Central memory CD4-positive, alpha-beta T cell (primary cell): Measurements from ENCODE around the gene COLGALT1.
"Not testable (repeated sequence)": the region's sequence is repeated elsewhere in the genome, so short reads cannot be mapped to it uniquely, and the experiment has no call there.

Experiments
- DNase-seq: peaks from one replicate; pipeline ENCODE4 v3.0.0; 2022
- total RNA-seq, 3 experiments: gene quantifications; one replicate each; lab custom pipeline; 2026; lab: John Stamatoyannopoulos, UW

The COLGALT1 gene
- total RNA-seq, result 72.5 to 184 (median 91.1) reads per million in 3 experiments

DNA sequence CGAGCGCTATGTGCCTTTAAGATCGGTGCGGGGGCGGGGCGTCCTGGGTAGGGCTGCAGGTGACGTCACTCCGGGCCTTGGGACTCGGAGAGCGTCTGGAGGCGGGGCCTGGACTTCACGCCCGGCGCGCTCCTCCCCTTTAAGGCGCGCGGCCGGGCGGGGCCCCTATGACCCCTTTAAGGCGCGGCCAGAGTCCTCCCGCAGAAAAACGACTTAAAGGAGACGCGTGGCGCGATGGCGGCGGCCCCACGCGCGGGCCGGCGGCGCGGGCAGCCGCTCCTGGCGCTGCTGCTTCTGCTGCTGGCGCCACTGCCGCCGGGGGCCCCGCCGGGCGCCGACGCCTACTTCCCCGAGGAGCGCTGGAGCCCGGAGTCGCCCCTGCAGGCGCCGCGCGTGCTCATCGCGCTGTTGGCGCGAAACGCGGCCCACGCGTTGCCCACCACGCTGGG lies at the start of gene COLGALT1:
TSS of gene COLGALT1 (plus strand) at position 170 of the 449 bp plus-strand sequence. CDS start at position 235, 65 bp downstream.
- DNase-seq, result peak; percentile 94

DNA sequence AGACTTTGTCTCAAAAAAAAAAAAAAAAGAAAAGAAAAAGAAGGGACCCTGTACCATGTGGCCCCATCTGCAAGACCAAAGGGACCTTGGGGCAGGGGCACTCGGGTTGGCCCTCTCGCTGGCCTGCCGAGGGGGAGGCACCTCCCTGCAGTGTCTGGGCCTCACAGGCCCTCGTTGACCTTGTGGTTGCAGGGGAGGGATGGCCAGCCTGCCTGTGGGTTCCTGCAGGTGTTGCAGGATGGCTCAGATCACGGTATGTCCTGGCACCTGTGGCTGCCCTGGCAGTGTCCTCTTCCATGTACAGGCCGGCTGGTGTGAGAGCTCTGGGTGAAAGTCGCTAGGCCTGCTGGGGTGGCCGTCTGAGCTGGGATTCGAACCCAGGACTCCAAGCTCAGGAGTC lies 48.7 kb upstream of the COLGALT1 start:
- no peak for DNase-seq

DNA sequence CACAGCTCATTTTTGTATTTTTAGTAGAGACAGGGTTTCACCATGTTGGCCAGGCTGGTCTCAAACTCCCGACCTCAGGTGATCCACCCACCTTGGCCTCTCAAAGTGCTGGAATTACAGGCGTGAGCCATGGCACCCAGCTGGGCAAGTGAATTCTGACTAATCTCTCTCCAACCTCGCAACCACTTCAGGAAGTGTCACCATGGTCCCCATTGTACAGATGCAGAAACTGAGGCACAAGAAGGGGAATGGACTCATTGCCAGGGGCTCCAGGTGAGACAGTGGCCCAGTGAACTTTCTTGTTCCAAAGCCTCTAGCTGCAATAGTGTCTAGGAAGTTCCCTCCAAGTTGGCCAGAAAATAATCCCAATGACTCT lies 46.9 kb upstream of the COLGALT1 start:
- not testable (repeated sequence) for DNase-seq

DNA sequence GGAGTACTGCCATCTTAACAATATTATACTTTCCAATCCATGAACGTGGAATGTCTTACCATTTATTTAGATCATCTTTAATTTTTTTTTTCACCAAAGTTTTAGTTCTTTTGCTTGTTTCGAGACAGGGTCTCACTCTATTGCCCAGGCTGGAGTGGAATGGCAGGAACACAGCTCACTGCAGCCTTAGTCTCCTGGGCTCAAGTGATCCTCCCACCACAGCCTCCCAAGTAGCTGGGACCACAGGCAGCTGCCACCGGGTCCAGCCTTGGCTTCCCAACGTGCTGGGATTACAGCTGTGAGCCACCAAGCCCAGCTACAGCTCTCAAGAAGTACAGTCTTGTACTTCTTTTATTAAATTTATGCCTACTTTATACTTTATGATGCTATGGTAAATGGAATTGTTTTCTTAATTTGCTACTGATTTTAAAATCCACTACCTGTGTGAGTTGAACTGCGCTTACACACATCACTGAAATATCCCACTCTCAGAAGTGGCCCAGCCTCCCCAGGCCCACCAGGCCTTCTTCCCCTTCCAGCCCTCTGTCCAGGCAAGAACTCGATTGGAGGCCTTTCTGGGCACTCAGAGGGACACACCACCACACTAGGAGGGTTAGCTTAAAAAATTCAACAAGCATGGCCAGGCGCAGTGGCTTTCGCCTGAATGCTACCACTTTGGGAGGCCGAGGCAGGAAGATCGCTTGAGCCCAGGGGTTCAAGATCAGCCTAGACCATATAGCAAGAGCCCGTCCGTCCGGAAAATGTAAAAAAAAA lies 45.0 kb upstream of the COLGALT1 start:
- DNase-seq, result no peak

DNA sequence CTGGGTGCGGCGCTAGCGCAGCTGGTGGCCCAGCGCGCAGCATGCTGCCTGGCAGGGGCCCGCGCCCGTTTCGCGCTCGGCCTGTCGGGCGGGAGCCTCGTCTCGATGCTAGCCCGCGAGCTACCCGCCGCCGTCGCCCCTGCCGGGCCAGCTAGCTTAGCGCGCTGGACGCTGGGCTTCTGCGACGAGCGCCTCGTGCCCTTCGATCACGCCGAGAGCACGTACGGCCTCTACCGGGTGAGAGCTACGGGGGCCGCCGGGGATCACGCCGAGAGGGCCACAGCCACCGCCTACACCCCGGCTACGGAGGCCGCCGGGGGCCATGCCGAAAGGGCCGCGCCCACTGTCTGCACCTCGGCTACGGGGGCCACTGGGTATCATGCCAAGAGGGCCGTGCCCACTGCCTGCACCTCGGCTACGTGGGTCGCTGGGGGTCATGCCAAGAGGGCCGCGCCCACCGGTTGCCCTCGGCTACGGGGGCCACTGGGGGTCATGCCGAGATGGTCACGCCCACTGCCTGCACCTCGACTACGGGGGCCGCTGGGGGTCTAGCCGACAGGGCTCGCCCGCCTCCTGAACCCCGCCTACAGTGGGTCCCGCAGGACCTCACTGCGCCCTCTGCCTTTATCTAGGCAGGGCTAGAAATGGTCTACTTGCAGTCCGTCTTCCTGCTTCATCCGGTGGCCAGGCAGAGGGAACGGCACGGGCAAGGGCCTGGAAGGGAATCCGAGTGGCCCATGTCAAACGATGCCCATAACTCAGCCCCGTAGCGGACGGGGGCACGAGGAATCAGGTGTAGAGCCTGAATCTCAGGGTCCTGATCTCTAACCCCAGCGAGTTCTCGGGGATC lies 43.5 kb upstream of the COLGALT1 start:
- DNase-seq, result peak; percentile 87

DNA sequence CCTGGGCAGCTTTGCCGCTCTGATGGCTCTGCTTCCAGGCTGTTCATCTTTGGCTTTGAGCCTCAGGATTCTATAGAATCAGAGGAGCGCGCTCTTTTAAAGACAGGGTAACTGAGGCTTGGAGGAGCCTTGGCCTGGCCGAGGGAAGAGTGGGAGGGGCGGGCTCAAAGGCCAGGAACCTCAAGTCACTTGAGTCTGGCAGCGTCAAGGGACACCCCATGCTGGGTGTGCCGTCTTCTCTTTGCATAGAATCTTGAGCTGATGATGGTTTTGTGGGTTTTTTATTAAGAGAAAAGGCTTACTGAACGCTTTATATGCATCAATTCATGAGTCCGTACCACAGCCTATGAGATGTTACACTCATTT lies 42.9 kb upstream of the COLGALT1 start:
- no peak for DNase-seq

DNA sequence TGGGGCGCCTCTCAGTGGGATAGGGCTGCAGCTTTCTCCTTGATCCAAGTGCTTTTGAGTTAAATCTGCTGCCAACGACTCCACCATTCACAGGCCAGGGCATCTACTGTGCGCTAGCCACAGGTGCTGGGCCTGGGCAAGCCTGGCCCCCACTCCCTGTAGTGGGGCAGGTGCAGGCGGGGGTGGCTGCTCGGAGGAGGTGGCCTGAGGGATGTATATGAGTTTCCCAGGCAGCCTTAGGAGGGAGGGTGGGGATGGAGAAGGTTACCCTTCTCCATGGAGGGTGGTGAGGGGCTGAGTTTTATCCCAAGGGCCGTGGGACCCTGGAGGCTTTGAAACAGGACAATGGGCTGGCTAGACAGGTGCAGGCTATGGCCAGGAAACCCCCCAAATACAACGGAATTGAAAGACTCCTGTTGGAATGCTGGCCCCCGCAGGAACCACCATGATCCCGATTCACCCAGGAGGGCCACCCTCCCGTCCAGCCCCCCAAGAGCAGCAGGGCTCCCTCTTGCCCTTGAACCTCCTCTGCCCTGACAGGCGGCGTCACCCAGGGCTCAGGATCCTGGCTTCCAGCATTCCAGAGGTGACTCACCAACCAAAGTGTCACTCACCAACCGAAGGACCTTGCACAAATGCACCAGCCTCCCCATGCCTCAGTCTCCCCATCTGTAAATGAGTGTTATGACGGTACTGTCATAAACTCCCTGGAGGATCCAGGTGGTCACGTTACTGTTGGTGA lies 39.9 kb upstream of the COLGALT1 start:
- DNase-seq, result no peak

DNA sequence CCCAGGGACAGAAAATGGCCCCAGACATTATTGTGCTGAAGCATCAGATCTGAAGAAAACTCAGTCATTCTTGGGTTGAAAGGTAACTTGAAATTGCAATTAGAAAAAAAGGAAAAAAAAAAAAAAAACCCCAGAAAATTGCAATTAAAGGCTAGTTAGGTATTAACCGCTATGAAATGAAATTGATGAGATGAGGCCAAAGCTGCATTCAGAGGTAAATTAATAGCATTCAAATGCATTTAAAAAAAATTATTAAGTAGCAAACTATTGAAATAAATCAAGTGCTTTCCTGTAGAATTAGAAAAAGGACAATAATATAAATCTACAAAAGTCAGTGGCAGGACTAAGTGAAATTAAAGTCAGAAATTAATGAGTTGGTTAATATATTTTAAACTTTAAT lies 37.6 kb upstream of the COLGALT1 start:
- DNase-seq, result no peak

DNA sequence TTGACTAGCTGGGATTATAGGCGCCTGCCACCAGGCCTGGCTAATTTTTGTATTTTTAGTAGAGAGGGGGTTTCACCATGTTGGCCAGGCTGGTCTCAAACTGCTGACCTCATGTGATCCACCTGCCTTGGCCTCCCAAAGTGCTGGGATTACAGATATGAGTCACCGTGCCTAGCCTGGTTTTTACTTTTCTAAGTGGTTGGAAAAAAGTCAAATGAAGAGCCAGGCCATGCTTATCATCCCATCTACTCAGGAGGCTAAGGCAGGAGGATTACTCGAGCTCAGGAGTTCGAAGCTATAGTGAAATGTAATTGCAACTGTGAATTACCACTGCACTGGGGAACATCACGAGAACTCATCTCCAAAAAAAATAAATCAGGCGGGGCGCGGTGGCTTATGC lies 36.8 kb upstream of the COLGALT1 start:
- DNase-seq, result not testable (repeated sequence)

DNA sequence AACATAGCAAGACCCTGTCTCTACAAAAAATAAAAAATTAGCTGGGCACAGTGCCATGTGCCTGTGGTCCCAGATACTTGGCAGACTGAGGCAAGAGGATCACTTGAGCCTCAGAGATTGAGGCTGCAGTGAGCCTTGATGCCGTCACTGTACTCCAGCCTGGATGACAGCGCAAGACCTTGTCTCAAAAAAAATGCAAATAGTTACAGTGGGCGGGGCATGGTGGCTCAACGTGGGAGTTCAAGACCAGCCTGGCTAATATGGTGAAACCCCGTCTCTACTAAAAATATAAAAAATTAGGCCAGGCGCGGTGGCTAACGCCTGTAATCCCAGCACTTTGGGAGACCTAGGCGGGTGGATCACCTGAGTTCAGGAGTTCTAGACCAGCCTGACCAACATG lies 35.5 kb upstream of the COLGALT1 start:
- DNase-seq, result no peak

DNA sequence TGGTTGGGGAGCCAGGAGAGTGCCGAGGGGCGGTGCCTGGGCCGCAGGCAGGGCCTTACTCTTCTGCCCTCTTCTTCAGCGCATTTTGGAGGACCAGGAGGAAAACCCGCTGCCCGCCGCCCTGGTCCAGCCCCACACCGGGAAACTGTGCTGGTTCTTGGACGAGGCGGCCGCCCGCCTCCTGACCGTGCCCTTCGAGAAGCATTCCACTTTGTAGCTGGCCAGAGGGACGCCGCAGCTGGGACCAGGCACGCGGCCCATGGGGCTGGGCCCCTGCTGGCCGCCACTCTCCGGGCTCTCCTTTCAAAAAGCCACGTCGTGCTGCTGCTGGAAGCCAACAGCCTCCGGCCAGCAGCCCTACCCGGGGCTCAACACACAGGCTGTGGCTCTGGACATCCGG lies 34.6 kb upstream of the COLGALT1 start:
- DNase-seq, result no peak

DNA sequence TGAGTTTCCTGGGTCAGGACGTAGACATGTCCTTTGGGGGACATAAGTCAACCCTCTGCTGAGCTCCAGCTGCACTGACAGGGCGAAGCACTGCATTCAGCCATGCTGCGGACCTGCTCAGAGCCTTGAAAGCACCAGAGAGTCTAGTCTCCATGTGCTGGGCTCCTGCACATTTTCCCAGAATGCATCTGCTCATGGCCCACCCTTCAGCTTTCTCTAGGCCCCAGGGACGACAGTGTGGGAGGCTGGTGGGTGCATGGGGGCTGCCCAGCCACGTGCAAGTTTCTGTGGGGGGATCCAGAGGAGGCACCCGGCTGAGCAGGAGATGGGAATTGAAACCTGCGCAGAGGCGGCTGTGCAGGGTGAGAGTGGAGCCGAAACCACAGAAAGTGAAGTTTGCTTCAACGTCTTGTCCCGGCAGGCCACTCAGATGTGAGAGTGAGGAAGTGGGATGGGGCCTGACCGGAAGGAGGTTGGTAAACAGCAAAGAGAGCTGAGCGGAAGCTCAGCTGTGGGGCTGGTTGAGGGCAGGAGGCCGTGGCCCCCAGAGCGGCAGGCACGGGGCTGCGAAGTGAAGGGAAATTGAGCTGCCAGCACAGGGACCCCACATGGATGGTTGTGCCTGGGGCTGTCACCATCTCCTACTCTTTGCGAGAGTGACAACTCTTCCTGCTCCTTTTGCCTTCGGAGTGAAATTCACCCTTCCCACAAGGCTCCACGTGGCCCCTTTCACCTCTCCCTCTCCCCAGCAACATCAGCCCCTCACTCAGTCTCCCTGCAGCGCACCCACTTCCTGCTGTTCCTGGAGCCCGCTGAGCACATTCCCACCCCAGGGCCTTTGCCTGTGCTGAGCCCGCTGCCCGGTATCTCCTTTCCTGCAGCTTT lies 32.2 kb upstream of the COLGALT1 start:
- peak; percentile 13 for DNase-seq

DNA sequence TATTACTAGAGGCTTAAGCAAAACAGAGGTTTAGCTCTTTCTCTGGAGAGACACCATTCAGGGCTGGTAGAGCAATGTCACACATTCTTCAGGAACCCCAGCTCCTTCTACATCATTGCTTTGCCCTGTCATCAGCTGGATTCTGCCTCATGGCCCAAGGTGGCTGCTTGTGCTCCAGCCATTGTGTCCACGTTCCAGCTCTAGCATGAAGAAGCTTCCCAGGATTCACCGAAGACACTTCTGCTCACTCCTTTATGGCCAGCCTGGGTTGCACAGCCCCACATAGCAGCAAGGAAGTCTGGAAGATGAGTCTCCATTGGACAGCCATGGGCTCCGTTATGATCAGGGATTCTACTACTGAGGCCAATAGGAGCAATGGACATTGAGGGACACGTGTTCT lies 30.8 kb upstream of the COLGALT1 start:
- no peak for DNase-seq

DNA sequence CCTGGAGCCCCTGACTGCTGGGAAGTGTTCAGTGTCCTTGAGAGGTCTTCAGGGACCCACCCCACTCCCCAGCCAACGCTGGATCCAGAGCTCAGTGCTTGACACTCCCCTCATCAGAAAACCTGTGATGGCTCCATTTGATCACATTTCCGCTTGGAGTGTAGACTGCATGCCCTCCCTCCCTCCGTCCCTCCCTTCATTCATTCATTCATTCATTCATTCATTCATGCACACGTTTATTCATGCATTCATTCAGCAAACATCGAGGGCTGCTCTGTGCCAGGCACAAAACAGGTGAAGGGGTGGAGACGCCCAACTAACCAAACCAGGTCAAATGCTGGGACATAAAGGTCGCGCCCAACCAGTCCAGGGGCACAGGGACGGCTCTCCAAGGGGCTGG lies 30.3 kb upstream of the COLGALT1 start:
- DNase-seq, result no peak

DNA sequence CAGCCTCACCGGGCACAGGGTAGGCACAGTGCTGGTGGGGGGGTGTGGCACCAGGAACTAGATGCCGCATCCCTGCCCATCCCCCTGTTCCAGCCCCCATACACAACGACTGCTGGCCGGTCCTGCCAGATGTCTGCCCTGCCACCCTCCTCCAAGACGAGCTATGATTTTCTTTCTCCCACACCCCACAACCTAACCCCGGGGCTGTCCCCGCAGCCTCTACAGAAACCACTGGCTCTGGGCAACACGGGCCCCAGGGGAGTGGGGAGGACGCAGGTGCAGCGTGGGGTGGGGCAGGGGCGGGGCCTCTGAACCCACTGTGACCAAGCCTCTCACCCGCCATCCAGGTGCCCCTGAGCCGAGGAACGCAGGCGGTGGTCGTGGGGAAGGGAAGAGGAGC lies 28.5 kb upstream of the COLGALT1 start:
- DNase-seq, result no peak

DNA sequence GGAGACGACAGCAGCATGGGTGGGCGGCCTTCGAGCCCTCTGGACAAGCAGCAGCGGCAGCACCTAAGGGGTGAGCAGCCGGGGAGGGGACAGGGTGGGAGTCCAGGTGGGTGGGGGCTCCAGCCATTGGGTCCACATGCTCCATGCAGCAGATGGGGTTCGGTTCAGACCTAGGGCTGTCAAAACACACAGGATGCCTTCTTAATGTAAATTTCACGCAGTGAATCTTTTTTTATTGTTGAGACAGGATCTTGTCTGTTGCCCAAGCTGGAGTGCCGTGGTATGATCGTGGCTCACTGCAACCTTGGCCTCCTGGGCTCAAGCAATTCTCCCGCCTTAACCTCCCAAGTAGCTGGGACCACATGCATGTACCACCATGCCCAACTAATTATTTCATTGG lies 28.1 kb upstream of the COLGALT1 start:
- no peak for DNase-seq

DNA sequence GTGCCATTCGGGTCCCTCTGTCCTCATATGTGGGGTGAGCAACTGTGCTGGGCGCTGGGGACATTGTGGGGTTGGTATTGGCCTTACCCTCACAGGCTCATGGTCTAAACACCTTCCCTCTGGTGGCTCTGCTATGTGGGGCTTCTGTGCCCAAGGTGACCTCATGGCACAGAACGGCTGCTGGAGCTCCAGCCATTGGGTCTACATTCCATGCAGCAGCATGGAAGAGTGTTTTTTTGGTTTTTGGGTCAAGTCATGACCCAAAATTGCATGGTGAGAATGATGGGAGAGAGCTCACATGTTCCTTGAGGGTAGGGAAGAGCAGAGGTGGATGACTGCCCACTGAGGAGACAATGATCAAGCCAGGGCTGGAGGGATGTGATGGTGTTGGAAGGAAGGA lies 26.8 kb upstream of the COLGALT1 start:
- no peak for DNase-seq

DNA sequence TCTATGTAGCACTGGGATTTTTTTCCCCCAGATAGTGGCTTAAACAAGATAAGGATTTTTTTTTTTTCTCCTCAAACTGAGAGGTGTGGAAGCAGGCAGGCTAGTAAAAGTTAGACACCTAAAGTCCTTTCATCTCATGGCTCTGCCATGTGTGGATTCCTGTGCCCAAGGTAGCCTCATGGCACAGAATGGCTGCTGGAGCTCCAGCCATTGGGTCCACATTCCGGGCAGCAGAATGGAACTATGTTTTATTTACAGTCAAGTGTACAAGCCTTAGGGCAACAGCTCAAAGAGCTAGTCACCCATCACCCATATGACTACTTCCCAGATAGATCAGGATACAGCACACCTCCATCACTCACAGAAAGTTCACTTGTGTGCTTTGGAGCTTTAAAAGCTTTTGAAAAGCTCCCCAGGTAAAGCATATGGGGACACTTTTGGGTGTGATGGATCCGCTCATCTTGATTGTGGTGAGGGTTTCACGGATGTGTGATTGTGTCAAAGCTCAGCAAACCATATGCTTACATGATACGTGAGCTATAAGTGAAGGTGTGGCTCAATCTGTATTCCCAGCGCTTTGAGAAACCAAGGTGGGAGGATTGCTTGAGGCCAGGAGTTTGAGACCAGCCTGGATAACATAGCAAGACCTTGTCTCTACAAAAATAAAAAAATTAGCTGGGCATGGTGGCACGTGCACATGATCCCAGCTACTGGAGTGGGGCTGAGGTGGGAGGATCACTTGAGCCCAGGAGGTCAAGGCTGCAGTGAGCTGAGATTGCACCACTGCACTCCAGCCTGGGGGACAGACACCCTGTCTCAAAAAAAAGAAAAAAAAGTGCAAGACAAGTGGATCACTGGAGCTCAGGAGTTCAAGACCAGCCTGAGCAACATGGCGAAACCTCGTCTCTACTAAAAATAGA lies 25.9 kb upstream of the COLGALT1 start:
- DNase-seq, result no peak

DNA sequence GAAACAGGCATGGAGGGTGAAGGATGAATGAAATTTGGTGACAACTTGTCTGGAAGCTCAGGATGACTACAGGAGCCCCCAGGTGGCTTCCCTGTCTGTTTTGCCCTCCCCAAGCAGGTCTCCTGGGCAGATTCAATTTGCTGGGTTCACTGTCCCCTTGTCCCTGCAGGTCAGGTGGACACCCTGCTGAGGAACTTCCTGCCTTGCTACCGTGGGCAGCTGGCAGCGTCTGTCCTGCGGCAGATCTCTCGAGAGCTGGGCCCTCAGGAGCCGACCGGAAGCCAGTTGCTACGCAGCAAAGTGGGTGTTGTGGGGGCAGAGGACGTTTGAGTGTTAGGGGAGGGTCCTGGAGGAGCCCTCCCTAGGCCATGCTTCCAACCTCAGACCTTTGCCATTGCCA lies 24.9 kb upstream of the COLGALT1 start:
- DNase-seq, result no peak

DNA sequence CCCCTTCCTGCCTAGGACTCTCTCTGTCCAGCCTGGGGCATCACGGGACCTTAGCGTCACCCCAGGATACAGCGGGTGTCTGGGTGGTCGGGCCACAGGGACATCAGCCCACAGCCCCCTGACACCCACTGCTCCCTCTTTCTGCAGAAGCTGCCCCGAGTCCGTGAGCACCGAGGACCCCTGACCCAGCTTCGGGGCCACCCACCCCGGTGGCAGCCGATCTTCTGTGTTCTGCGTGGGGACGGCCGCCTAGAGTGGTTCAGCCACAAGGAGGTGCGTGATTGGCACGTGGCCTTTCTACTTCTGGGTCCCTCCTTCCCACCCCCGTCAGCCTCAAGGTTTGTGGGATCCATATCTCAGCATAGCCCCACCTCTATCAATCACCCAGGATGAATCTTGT lies 23.3 kb upstream of the COLGALT1 start:
- DNase-seq, result no peak

DNA sequence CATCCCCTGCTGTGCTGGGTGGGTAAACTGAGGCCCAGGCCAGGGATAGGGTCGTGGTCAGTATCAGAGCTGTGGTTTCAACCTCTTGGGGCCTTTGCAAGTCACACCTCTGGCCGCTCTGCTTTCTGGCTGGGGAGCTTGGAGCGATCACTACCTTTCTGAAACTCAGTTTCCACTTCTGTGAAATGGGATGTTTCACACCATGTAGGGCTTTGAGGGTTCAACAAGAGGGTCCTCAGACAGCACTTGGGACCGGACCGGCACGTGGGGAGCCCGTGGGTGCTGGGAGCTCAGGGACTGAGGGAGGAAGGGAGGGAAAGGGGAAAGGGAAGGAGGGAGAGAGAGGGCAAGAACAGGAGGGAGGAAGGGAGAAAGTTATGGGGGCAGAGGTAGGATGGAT lies 22.9 kb upstream of the COLGALT1 start:
- no peak for DNase-seq
